Fibroblast of peridontal ligament (primary cell): ENCODE results near the gene TMEM234.
"Not testable (repeated sequence)": the region's sequence is repeated elsewhere in the genome, so short reads cannot be mapped to it uniquely, and the experiment has no call there.

ENCODE experiments used
- DNase-seq: peaks from one replicate; pipeline ENCODE4 v3.0.0-alpha.2; 2010; ENCODE audit errors: extremely low read depth

Gene TMEM234

DNA sequence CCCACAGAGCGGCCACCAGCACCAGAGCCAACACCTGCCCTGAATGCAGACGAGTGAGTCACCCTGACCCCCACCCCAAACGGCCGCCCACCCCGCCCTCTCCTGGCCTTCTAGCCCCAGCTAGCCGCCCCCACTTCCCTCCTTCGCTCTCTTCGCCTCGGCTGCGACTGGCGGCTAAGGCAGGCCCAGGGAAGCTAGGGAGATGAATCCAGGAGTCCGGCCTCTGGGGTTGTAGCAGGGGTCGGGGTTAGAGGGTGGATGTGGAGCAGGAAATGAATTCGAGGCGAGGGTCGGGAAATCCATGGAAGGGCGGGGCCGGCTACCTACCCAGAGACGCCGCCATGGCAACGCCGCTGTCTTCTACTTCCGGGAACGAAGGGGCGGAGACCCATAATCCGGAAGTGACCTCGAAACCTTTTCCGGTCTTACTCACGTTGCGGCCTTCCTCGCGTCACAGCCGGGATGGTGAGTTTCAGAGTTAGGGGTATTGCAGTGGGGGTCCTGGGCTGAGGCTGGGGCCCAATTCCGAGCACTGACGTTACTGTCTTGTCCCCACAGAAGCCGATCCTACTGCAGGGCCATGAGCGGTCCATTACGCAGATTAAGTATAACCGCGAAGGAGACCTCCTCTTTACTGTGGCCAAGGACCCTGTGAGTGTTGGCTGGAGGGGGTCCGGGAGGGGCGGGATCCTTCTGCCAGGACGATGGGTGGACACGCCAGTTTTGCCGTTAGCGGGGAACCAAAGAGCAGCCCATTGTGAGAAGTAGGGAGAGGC lies at the start of gene TMEM234, which contains the start of gene EIF3I:
Gene TMEM234 (minus strand): TSS at position 374 of the 776 bp plus-strand sequence. CDS start 31 bp downstream, at position 343.
Gene EIF3I (plus strand): TSS at position 428 of the 776 bp plus-strand sequence. CDS start 35 bp downstream, at position 463.
- peak; percentile 91 for DNase-seq

GRCh38 chr1:32269744-32270143 lies 47.6 kb upstream of the TMEM234 start:
- DNase-seq, result no peak

DNA sequence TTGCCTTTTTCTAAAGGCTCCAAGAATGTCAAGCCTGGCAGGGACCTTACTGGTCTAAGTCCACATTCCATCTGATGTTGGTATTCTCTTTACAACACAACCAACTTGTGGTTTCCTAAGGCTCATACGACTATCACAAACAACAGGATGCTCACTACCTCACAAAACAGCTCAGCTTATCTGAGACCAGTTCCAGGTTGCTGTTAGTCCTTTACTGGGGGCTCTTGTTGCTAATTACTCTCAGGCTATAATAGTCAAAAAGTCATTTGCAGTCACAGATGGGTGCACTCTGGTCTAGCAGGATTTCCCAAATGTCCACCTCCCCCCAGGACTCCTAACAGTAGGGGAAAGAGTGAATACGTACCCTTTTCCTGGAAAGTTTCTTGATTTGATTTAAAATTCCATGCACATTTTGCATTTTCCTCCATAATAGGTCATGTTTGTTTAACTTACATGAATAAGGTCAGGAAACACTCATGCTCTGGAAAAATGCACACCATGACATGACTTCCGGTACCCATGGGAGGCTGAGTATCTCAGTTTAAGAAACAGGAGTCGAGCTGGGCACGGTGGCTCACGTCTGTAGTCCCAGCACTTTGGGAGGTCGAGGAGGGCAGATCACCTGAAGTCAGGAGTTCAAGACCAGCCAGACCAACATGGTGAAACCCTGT lies 44.9 kb upstream of the TMEM234 start:
- DNase-seq, result peak; percentile 77

- no peak for DNase-seq
These were observed 43.7 kb upstream of the TMEM234 start for GRCh38 chr1:32265846-32266245.

GRCh38 chr1:32263744-32264143 lies 41.6 kb upstream of the TMEM234 start:
- no peak for DNase-seq

DNA sequence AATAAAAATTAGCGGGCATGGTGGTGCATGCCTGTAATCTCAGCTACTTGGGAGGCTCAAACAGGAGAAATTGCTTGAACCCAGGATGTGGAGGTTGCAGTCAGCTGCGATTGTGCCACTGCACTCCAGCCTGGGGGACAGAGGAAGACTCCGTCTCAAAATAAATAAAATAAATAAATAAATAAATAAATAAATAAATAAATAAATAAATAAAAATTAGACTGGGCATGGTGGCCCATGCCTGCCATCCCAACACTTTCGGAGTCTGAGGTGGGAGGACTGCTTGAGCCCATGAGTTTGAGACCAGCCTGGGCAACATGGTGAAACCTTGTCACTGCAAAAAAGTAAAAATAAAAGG lies 41.1 kb upstream of the TMEM234 start:
- not testable (repeated sequence) for DNase-seq

- no peak for DNase-seq
These were observed 35.0 kb upstream of the TMEM234 start for GRCh38 chr1:32257227-32257508.

GRCh38 chr1:32256473-32257226 lies 34.5 kb upstream of the TMEM234 start:
- no peak for DNase-seq

DNA sequence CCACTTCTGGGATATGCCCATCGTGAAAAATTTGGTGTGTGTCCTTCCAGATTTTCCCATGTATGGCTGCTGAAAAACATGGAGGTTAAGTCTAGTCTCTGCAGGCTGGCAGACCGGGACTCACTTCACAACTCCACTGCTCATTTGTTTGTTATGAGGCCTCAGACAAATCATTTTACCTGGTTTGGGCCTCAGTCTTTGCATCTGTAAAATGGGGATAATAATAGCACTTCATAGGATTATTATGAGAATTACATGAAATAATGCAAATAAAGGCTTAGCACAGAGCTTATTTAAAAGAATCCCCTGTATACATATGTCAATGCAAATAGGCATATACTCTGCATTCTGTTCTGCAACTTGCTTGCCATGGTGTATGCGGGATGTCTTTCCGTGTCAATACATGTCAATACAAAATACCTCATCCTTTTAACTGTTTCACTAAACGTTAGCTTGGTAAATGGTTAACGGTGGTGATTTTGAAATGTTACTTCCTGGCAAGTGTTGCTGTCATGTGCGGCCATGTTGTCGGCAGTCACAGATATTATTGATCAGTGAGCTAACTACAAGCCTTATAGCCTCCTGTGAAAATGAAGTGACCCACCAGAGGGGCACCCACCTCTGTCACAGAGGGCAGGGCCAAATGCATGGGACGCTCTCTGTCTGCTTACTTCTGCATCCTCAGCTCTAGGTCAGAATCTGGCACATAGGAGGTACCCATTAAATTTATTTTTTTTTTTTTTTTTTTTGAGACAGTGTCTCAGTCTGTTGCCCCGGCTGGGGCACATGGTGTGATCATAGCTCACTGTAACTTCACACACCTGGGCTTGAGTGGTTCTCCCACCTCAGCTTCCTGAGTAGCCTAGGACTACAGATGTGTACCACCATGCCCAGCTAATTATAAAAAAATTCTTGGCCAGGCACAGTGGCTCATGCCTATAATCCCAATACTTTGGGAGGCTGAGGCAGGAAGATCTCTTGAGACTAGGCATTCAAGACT lies 33.2 kb upstream of the TMEM234 start:
- no peak for DNase-seq

- no peak for DNase-seq
These were observed 29.0 kb upstream of the TMEM234 start, which contains the start of gene LCK for GRCh38 chr1:32250893-32251716. Gene LCK, plus strand, starts transcription at chr1:32251265. Its CDS starts 23,065 bp downstream, at chr1:32274330.

GRCh38 chr1:32249831-32250525 lies 27.8 kb upstream of the TMEM234 start:
- no peak for DNase-seq

DNA sequence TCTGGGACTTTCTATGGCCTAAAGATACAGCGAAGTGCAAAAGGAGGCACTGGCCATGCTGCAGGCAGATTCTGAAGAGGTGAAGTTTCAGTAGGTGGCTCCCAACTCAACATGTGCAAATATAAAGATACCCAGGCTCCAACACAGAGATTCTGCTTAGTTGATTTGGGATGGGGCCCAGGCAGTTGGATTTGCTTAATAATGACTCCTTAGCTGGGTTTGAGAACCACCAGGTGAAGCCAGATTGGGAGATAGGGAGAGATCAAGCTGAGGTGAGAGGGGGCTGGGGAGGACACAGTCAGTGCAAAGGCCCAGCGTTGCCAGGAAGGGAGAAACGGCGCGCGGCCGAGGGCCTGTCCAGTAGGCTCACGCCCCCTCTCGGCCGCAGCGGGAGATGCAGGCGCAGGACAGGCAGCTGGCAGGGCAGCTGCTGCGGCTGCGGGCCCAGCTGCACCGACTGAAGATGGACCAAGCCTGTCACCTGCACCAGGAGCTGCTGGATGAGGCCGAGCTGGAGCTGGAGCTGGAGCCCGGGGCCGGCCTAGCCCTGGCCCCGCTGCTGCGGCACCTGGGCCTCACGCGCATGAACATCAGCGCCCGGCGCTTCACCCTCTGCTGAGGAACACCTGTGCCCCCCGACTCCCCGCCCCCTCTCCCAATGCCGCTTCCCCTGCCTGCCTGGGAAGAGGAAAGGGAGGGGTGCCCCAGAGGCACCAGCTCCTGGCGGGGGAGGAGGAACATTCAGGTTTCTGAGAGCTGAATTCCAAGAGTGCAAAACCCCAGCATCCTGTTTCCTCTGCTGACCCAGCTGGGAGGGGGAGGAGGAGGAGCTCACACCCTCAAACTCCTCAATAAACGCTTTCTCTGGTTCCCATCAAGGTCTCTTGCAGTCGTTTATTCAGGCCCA lies 26.1 kb upstream of the TMEM234 start:
- peak; percentile 49 for DNase-seq

DNA sequence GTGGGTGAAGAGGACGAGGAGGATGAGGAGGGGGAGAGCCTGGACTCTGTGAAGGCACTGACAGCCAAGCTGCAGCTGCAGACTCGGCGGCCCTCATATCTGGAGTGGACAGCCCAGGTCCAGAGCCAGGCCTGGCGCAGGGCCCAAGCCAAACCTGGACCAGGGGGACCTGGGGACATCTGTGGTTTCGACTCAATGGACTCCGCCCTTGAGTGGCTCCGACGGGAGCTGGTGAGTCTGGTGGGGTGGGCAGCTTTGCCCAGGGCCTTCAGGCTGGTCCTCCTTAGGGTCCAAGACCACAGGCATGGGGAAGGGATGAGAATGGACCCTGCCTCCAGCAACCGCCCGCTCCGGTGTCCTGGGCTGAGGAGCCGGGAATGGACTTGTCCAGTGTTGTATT lies 25.3 kb upstream of the TMEM234 start:
- DNase-seq, result no peak

DNA sequence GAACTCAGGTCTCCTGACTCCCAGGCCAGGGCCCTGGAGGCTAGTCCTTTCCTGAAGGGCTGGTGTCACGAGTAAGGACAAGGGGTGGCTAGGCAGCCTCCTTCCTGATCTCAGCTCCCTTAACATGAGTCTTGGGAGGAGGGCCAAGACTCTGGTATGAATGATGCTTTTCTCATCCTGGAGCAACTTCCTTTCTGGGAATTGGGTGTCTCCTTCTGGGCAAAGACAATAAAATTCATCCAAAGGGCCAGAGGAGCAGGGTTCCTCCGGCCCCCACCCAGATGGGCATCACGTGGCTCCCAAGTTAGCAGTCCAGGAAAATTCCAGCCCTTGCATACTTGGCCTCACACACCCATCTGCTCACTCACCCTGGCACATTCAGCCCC lies 24.7 kb upstream of the TMEM234 start, which contains the start of gene FAM167B:
Gene FAM167B (plus strand): TSS at position 335 of the 386 bp plus-strand sequence. CDS start 200 bp downstream, outside the sequence.
- DNase-seq, result peak; percentile 90

GRCh38 chr1:32242341-32242851 lies 20.2 kb upstream of the TMEM234 start:
- peak; percentile 20 for DNase-seq

DNA sequence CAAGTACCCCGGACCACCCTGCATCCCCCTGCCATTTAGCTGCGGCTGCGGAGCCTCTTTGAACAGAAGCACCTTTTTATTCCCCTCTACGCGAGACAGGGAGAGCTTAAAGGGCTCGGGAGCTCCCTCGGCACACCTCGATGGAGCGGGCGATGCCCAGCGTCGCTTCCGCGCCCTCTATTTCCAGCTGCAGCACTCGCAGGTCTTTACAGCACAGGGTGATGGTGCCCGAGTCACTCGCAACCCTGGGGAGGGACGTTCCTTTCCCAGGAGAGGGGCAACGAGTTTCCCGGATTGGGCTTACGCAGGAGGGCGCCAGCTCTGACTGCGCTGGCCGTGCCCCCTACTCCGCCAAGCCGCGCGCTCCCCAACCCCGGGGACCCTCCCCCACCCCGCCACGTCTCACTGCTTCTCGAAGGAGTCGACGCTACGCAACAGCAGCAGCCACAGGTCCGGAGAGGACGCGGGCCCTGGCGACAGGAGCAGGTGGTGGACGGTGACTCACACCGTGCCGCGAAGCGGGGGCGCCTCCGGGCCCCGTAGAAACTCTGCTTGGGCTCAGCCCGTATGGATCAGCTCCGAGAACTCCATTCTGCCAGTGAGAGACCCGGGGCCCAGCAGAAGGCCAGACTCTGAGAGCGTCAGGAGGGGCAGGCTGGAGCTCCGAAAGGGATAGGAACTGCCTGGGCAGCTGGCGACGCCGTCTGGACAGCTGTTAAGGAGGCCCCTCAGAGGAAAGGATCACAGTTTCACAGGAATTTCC lies 19.0 kb upstream of the TMEM234 start:
- peak; percentile 53 for DNase-seq

DNA sequence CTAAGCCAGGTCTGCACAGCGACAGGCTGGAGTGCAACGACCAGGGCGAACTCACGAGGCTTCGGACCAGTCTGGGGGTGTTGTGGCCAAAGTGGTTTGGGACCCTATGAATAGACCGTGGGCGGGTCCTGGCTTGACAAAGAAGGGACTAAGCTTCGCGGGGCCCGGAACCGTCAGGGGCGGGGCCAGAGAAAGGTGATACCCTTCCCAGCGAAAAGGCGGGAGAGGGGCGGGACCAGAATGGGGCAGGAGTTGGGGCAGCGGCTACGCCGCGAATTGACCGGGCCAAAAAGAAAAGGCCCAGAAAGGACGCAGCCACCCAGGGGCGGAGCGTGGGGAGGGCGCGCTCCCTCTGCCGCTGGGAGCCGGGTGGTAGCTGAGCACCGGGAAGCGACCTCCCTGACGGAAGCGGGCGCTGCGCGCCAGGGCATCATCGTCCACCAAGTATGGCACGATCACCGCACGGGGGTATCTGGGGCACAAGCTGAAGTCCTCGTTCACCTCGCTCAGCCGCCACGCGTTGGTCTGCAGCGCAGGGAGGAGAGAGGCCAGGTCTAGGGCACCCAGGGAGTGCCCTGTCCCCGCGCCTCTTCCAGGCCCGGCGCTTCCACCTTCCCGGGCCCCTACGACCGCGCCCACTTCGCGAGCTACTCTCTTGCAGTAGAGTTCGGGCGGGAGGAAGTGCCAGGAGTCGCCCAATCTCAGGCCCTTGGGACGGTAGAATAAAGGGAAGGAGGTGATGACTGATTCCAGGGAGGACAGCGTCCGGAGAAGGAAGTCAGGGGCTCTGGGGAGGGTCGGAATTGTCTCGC lies 18.2 kb upstream of the TMEM234 start:
- peak; percentile 52 for DNase-seq
